Kidney glomerular epithelial cell (primary cell): ENCODE results near the gene OTUD5.

Source experiments
- DNase-seq: peaks from one replicate; lab custom pipeline; 2025; lab: John Stamatoyannopoulos, UW

The OTUD5 gene

GRCh38 chrX:48972220-48973164 is 15.1 kb upstream of the OTUD5 start:
- DNase-seq: no peak

- peak; percentile 13 for DNase-seq
Measured at GRCh38 chrX:48971249-48972219, 14.1 kb upstream of the OTUD5 start, which contains the start of gene KCND1. KCND1 (minus strand) TSS chrX:48971844; CDS start chrX:48970271, 1,573 bp downstream.

- DNase-seq: no peak
Measured at GRCh38 chrX:48969471-48969870, 12.1 kb upstream of the OTUD5 start.

- no peak for DNase-seq
Measured at GRCh38 chrX:48968377-48968776, 11.0 kb upstream of the OTUD5 start.

- DNase-seq: peak; percentile 45
Measured at GRCh38 chrX:48966796-48967579, 9.6 kb upstream of the OTUD5 start.

- DNase-seq: no peak
Measured at GRCh38 chrX:48965959-48966358, 8.6 kb upstream of the OTUD5 start.

- no peak for DNase-seq
Measured at GRCh38 chrX:48961585-48962091, 4.2 kb upstream of the OTUD5 start.

- DNase-seq: no peak
Measured at GRCh38 chrX:48960291-48960690, 2.9 kb upstream of the OTUD5 start.

- peak; percentile 6 for DNase-seq
Measured at GRCh38 chrX:48958635-48959094, 1.3 kb upstream of the OTUD5 start.

GRCh38 chrX:48957827-48958634 is 624 bp upstream of the OTUD5 start:
- peak; percentile 88 for DNase-seq

- DNase-seq: no peak
Measured at GRCh38 chrX:48956728-48957414, 536 bp downstream of the OTUD5 start.

- no peak for DNase-seq
Measured at GRCh38 chrX:48948589-48948988, 8.8 kb downstream of the OTUD5 start.

- DNase-seq: peak; percentile 22
Measured at GRCh38 chrX:48945517-48946348, 11.7 kb downstream of the OTUD5 start.

- DNase-seq: no peak
Measured at GRCh38 chrX:48942895-48943294, 14.5 kb downstream of the OTUD5 start.

- DNase-seq: no peak
Measured at GRCh38 chrX:48940404-48940955, 16.9 kb downstream of the OTUD5 start.

- DNase-seq: no peak
Measured at GRCh38 chrX:48939524-48940228, 17.7 kb downstream of the OTUD5 start.

- DNase-seq: no peak
Measured at GRCh38 chrX:48938721-48939425, 18.5 kb downstream of the OTUD5 start.
